Activated CD8-positive, alpha-beta memory T cell treated with anti-CD3 and anti-CD28 coated beads for 4 hours (primary cell): Measurements from ENCODE around the gene OSBPL2.

ENCODE experiments used
- DNase-seq, 2 donors: peaks; one replicate each; pipeline ENCODE4 v3.0.0-alpha.2; 2020; ENCODE audit warnings: low read depth in 2 of 2

Gene OSBPL2

GRCh38 chr20:62326959-62327725 lies 88.8 kb downstream of the OSBPL2 start:
- DNase-seq, result no peak

GRCh38 chr20:62327726-62328495 lies 89.6 kb downstream of the OSBPL2 start:
- DNase-seq, result no peak

- DNase-seq, result no peak
Measured at GRCh38 chr20:62328684-62329388, 90.5 kb downstream of the OSBPL2 start.

GRCh38 chr20:62329389-62330377 lies 91.4 kb downstream of the OSBPL2 start:
- no peak for DNase-seq

DNA sequence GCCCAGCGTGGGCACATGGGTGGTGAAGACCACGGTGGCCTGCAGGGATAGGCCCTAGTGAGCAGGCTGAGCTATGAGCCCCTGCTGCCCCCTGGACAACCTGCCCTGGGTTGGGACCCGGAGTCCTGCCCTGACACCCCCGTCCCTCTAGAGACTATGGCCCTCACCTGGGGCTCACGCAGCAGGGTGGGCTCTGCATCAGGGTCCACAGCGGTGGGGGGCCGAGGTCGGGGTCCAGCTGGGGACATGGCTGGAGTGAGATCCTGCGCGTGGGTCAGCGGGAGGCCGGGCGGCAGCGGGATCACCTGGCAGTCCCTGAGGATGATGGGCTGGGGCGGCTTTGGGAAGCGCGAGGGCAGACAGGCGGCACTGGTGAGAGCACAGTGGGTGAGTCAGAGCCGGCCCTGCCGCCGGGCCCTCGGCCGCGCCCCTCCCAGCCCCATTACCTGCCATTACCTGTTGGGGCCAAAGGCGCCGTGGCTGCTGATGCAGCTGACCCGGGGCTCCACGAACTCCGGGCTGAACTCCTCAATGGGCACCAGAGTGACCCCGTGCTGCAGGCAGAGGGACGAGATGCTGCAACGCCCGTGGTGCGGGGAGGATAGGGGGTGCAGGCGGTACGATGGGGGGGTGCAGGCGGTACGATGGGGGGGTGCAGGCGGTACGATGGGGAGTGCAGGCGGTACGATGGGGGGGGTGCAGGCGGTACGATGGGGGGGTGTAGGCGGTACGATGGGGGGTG lies 92.4 kb downstream of the OSBPL2 start:
- no peak for DNase-seq

DNA sequence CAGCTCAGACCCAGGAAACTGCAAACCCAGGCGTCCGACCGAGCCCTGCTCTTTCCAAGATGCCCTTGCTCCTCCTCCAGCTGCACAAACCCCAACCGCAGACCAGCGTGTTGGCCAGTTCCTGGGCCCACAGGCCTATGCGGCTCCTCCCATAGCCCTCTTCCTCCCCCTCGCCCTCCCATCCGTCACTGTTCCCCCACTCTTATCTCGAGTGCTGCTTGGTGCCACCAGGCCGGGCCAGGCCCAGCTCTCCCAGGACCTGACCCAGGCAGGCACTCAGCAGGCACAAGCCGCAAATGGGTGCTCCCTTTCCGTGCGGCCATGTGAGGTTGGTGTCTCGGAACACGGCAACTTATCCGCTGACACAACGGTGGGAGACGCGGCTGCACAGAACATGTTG lies 93.0 kb downstream of the OSBPL2 start:
- no peak for DNase-seq

- DNase-seq, result no peak
Measured at GRCh38 chr20:62332421-62332820, 94.1 kb downstream of the OSBPL2 start.

GRCh38 chr20:62332989-62333819 lies 94.9 kb downstream of the OSBPL2 start:
- DNase-seq, result no peak

GRCh38 chr20:62333820-62334595 lies 95.7 kb downstream of the OSBPL2 start:
- DNase-seq, result no peak

- no peak for DNase-seq
Measured at GRCh38 chr20:62334881-62335280, 96.6 kb downstream of the OSBPL2 start.

- DNase-seq, result no peak
Measured at GRCh38 chr20:62335532-62335931, 97.2 kb downstream of the OSBPL2 start.

DNA sequence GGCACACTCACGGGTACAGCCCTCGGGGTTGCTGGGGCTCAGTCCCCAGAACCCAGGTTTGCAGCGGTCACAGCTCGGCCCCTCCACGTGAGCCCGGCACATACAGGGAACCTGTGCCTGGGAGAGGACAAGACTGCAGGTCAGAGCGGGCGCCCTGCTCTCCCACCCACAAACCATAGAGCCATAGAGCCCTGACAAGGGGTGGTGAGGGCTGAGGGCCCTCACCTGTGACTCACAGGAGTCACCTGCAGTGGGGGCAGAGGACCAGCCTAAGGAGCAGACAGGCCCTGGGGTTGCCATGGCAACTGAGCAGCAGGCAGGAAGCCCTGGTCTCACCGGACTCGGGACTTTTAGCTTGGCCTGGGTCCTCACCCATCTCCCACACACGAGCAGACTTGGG lies 98.0 kb downstream of the OSBPL2 start:
- no peak for DNase-seq

DNA sequence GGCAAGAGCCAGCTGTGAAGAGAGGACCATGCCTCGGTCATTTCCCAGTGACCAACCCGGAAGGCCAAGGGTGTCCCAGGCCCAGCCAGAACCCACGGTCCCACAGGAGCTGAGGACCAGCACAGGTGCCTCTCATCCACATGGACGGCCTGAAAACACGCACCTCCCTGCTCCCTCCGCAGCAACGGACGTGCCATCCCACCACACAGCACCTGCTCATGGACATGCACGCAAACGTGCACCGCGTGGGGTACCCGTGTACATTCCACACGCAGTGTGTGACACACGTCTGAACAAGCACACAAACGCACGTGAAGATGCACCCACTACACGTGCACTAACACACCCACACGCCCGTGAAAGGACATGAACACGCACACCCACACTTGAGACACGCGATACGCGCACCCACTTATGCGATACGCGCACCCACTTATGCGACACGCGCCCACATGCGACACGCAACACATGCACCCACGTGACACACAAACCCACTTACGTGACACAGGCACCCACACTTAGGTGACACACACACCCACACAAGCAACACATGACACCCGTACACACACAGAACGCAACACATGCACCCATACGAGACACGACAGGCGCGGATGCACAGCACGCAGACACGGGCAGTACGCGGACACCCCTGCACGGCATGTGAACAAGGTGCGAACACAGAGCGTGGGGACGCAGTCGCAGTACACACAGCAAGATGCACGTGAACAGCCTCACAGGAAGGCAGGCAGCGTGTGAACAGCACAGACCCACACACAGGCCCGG lies 98.6 kb downstream of the OSBPL2 start:
- no peak for DNase-seq

DNA sequence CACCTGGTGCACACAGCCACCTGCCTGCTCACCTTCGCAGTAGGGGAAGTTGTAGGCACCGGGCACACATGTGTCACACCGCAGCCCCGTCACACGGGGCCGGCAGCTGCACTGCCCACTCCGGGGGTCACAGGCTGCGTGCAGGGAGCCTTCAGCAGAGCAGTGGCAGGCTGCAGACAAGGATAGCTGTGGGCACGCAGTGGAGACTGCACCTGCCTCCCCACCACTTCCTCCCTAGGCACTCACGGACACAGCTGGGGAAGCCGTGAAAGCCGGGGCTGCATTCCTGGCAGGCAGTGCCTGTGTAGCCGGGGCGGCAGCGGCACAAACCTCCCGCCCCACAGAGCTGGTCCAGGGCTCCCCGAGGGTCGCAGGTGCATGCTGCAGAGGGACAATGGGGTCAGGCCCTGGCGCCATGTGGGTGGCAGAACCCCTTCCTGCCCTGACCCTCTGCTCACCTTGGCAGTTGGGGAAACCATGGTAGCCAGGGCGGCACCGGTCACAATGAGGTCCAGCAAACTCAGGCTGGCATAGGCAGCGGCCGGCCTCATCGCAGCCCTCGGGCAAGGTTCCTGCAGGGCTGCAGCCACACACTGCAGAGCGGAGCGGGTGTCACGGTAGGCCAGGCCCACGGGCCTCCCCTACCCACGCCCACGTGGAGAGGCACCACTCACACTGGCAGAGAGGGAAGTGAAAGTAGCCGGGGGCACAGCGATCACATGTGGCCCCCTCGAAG lies 99.4 kb downstream of the OSBPL2 start:
- DNase-seq, result no peak

DNA sequence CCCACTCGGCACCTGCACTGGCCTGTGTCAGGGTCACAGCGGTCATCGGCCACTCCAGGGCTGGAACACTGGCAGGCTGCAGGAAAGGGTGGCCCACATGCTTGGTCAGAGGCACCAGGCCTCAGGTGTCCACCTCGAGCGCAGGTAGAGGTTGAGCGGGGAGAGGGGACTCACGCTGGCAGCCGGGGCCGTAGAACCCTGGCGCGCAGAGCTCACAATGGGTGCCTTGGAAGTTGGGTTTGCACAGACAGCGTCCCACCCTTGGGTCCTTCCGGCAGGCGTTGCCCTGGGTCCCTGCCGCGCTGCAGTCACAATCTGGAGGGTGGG lies 99.9 kb downstream of the OSBPL2 start:
- no peak for DNase-seq

- no peak for DNase-seq
Measured at GRCh38 chr20:62339647-62340062, 101.3 kb downstream of the OSBPL2 start.

- DNase-seq, result no peak
Measured at GRCh38 chr20:62342910-62343309, 104.6 kb downstream of the OSBPL2 start.

- DNase-seq, result no peak
Measured at GRCh38 chr20:62344092-62344491, 105.8 kb downstream of the OSBPL2 start.
